HL-60/S4 treated with retinoic acid at 250 ng/mL for 4 days and 3 days (cell line): Measurements from ENCODE around the gene AGTRAP.

Experiments
- in situ Hi-C: fragments of 300-500 bp; cut with MboI; formaldehyde crosslinking; loops from 2 replicates; pipeline ENCODE4 v1.7.0; 2022; ENCODE audit warnings: low sequenced_read_pairs

Gene AGTRAP

GRCh38 chr1:11757047-11757446 is 21.1 kb downstream of the AGTRAP start:
- in situ Hi-C loops: no loop called here

DNA sequence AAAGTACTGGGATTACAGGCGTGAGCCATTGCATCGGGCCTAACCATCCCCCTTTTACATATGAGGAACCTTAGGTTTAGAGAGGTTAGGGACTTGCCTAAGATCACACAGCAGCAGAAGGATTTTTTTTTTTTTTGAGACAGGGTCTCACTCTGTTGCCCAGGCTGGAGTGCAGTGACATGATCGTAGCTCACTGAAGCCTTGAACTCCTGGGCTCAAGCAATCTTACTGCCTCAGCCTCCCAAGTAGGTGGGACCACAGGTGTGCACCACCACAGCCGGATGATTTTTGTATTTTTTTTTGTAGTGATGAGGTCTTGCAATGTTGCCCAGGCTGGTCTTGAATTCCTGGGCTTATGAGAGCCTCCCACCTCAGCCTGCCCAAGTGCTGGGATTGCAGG is 23.9 kb downstream of the AGTRAP start:
- in situ Hi-C loops: no loop called here

DNA sequence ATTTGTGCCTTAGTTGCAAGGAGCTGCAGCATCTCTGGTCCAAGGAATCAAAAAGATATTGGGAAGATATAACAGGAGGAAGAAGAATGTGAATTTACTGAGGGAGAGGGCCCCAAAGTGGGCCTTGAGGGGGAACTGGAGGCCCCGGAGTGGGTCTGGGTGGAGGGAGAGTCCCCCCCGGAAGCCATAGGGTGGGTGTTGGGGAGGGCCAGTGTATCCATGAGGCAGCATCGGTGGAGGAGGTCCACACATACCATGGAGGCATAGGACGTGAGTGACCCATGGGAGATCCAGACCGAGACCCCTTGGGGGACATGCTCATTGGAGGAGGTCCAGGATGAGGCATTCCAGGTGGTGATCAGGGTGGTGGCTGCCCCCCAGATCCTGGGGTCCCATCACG is 25.3 kb downstream of the AGTRAP start:
- in situ Hi-C loops: no loop called here

DNA sequence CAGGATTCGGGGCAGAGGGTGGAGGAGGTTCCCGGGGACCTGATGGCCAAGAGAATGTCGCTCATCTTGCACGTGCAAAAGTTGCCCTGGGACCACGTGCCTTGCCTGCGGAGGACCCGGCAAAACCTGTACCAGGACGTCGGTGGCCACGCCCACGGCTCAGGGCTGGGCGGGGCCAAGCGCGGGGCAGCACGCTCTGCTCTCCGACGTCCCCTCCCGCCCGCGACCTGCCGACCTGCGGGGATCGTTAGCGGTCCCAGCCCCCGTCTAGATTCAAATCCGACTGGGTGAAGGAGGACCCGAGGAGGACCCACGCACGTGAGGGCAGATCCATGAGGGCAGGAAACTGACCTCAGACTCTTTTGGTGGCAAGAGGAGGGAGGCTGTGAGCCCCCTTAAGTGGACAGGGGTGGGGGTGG is 26.1 kb downstream of the AGTRAP start, which contains the start of gene C1orf167:
Gene C1orf167, plus strand, starts transcription at position 206 of the 419 bp plus-strand sequence. CDS start 2,208 bp downstream, outside the sequence.
- in situ Hi-C loops: no loop called here

- in situ Hi-C loops: no loop called here
These were observed 28.2 kb downstream of the AGTRAP start for GRCh38 chr1:11764115-11764514.

GRCh38 chr1:11764519-11764918 is 28.6 kb downstream of the AGTRAP start:
- in situ Hi-C loops: no loop called here

DNA sequence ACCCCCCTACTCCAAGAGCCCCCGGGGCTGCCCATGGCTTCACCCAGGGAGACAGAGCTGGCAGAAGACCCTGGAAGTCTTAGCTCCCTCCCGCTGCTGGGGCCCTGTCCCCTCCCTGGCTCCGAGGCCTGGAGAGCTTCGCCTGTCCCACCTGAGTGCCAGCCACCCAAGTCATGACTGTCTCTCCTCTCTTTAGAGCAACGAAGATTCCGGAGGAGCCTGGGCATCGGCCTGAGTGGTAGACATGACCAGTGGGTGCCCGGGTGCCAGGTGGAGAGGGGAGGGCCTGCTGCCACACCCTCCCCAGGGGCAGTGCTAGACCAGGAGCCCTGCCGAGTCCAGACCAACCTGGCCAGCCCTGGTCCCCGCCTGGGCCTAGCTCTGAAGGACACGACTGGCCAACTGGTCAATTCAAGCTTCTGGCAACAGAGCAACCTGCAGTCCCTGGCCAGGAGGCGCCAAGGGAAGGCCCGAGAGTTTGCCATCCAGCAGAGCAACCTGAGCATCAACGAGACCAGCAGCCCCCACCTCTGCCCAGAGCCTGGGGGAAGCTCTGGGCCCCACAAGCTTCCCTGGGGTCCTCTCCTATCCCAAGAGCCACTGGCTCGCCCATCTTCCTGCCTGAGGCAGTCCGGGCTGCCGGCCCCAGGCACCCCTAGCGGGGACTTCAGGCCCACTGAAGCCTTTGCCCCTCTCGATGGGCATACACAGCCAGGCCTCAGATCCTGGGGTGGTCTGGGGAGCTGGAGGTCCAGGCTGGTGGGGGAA is 29.9 kb downstream of the AGTRAP start:
- in situ Hi-C loops: no loop called here

DNA sequence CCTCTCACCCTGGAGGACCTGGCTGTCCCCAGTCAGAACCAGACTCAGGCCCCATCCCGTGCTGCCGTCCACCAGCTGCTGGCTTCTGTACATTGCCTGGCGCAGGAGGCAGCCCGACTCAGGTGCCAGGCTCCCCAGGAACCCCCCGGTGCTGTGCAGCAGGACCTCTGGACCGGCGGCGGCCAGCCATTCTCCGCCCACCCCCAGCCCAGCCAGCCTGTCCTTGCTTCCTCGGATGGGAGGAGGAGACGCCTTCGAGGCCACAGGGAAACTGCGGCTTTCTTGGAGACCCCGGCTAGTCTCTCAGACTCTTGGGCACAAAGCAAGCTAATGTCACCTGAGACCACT is 30.5 kb downstream of the AGTRAP start:
- in situ Hi-C loops: no loop called here

DNA sequence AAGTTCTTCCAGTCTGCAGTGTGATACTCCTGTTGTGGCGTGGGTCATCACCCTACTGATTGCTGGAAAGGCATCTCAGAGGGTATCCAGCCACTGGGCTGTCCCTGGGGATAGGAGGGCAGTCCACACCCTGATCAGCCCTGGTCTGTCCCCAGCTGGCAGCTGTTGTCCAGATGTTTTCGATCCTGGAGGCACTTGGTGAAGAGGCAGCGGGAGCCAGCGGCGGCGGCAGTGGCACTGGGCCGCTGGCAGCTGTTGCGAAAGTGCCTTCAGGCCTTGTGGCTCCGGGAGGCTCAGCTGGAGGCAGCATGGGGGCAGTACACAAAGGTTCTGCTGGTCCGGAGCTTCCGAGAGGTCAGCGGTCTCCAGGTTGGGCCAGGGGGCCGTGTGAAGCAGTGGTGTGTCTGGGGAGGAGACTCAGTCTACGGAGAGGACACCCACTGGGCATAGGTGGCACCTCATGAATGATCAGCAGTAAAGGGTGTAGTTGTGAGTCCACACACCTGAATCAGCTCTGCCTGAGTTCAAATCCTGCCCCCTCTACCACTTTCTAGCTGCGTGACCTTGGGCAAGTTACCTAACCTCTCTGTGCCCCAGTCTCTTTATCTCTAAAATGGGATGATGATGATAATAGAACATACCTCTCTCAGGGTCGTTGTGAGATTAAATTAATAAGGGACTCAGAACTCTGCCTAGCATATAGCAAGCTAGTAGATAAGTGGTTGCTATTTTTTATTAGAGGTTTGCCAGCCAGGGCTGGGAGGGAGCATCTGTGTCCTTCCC is 32.2 kb downstream of the AGTRAP start:
- in situ Hi-C loops: no loop called here

- in situ Hi-C loops: no loop called here
These were observed 32.9 kb downstream of the AGTRAP start for GRCh38 chr1:11768821-11769220.

DNA sequence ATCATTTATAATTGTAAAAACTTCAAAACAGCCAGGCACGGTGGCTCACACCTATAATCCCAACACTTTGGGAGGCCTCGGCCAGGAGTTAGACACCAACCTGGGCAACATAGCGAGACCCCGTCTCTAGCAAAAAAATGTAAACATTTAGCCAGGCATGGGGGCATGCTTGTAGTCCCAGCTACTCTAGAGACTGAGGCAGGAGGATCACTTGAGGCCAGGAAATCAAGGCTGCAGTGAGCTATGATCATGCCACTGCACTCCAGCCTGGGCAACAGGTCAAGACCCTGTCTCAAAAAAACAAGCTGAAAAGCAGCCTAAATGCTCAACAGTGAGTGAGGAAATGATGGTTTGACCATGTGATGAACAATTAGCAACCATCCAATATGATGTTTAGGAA is 33.3 kb downstream of the AGTRAP start:
- in situ Hi-C loops: no loop called here

DNA sequence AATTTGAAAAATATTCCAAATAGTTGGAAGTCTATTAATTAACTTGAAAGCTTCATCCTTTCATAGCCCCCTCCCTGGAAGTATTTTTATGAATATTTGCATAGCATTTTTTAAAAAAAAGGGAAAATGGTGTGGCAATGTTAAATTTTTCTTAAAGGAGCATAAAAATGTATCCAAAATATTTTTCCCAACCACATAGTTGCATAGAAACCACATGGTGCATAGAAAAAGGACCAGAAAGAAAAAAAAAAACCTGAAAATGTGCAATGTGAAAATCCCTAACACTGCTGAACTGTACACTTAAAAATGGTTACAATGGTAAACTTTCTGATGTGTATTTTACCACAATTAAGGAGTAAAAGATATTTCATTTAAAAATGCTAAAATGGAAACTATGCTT is 34.1 kb downstream of the AGTRAP start:
- in situ Hi-C loops: no loop called here

- in situ Hi-C loops: no loop called here
These were observed 35.6 kb downstream of the AGTRAP start for GRCh38 chr1:11771481-11772043.

DNA sequence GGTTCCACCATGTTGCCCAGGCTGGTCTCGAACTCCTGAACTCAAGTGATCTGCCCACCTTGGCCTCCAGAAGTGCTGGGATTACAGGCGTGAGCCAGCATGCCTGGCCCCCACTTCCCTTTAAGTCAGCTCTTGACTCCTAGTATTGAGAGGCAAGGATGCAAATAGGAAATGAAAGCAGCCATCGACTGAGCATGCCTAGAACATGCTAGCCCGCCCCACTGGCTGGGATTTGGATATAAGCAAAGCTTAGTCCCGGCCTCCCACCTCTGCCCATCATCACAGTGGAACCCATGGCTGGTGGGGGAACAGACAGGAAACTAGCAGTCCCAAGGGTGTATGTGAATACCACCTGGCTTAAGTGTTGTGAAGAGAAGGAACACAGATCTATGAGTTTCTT is 36.5 kb downstream of the AGTRAP start:
- in situ Hi-C loops: no loop called here

DNA sequence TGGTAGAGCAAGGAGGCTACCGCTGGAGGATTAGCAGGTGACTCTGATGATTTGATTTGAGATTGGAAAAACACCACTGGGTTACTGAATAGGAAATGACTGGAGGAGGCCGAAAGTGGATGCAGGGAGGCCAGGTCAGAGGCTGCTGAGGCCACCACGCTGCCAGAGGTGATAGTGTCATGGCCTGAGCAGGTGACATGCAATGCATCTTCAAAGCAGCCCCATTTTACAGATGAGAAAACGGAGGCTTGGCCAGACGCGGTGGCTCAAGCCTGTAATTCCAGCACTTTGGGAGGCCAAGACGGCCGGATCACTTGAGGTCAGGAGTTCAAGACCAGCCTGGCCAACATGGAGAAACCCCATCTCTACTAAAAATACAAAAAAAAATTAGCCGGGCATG is 38.8 kb downstream of the AGTRAP start:
- in situ Hi-C loops: no loop called here

GRCh38 chr1:11777658-11778322 is 41.9 kb downstream of the AGTRAP start:
- in situ Hi-C loops: no loop called here

DNA sequence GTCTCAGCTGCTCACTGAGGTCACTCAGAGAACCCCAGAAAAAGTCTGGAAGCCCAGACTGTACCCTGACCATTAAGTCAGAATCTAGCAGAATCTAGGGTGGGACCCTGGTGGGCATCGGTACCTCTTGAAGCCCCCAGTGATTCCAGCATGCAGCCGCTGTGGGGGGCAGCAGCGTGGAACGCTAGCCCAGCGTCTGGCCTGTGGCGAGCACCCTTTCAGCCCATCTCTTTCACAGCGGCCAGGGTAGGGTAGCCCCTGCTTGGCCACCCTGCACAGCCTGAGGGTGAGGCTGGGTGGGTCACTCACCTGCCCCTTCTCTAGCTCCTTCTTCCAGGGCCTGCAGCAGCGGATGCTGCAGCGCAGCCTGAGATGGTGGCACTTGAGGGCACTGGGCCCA is 42.4 kb downstream of the AGTRAP start:
- in situ Hi-C loops: no loop called here

DNA sequence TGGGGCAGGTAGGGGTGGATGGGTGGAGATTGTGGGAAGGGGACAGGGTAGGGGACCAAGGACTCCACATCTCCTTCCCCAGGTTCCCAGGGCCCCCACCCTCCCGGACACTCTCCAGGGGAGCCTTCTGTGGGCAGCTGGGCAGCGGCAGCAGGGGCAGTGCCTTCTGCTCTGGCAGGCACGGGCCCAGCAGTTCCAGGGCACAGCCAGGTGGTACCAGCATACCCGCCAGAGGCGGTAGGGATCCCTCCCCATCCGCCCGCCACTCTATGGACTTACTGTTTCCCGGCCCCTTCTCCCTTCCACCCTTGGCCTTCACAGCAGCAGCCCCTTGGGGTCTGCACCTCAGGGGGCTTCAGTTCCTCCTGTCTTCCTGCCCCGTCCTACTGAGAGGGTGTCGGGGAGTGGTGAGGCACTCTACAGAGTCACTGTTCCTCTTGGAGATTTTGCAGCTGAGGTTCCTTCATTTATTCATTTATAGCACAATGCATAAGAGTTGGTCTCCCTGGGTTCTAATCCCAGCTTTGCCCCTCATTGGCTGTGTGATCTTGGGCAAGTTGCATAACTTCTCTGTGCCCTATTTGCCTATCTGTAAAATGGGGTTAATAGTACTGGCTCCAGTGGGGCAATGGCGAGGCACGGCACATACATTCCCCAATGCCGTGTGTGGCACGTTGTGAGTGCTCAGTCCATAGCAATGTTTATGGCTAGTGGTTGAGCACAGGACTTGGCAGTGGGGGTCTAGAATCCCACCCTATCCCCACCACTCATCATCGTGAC is 43.1 kb downstream of the AGTRAP start:
- in situ Hi-C loops: no loop called here

- in situ Hi-C loops: no loop called here
These were observed 43.9 kb downstream of the AGTRAP start for GRCh38 chr1:11779715-11780379.
